ENCODE results near the gene SLC44A2. TPM values are rescaled to one million over a fixed set of nuclear protein-coding genes. Genes with fewer than 3 reads are reported as not detected.

The SLC44A2 gene
- total and polyA plus RNA-seq, 2 of the 8 experiments (the other 6 are each of a cell fraction or from before 2014, with no cell fraction given) = 105 to 120 TPM

GRCh38 chr19:10601999-10602329, 23.4 kb upstream of the SLC44A2 start:
- WGBS, 2 experiments (ENCODE audit: extremely low coverage in 1 of 2, insufficient coverage in 1 of 2, insufficient read length in 1 of 2, insufficient replicate concordance in 2 of 2, low coverage in 1 of 2, low lambda C conversion rate in 2 of 2, missing lambda C conversion rate in 1 of 2) = 25% methylated on average over 7 of the region's 7 CpGs; no CpG with 5 or more reads in 1 of the 2 experiments
- peak overlapping the region; percentile 51 to 80; a peak in 3 of 4 replicates for H3K4me2 ChIP-seq (ENCODE audit: insufficient read depth in 1 of 2, low read depth in 2 of 2, low read length in 2 of 2)
- peaks cover 6% of the 10 kb centered on the region for H3K79me1 ChIP-seq (ENCODE audit: low read depth, low read length)
- no peak overlapping the region for H3K4ac ChIP-seq (replicated peaks; ENCODE audit: insufficient read length, low read depth, low read length)
- no peak overlapping the region for H3K14ac ChIP-seq (ENCODE audit: insufficient read length)
- CTCF ChIA-PET (ENCODE audit: partially characterized antibody) = interaction anchor here (0.6 to 5.1 kb wide), 8 partner anchors 10 to 98 kb away, joined by 3 to 46 read pairs (median 3); no protein-coding TSS in a partner anchor
- H3K4me3 ChIP-seq (ENCODE audit: extremely low read depth in 1 of 4, insufficient read depth in 2 of 4, low read depth in 3 of 4, low read length in 4 of 4) = peak overlapping the region in 2 of 4 experiments; percentile 18 to 39; a peak in 2 of 8 replicates
- no peak overlapping the region for H3K18ac ChIP-seq (ENCODE audit: extremely low read depth, low read length)
- peaks cover 6% of the 10 kb centered on the region; the same call in 1 of the 2 replicates for H3K23me2 ChIP-seq (ENCODE audit: low read depth, low read length)
- no peaks in the 10 kb centered on the region for H3K9me3 ChIP-seq (ENCODE audit: insufficient read depth in 2 of 2, low read depth in 1 of 2, low read length in 1 of 2)
- no peak overlapping the region for H3K23ac ChIP-seq (ENCODE audit: insufficient read length)
- no peak overlapping the region for H2AFZ ChIP-seq (ENCODE audit: low read length)
- no peaks in the 10 kb centered on the region for H3K36me3 ChIP-seq (ENCODE audit: control insufficient read depth in 2 of 4, insufficient read depth in 4 of 4, low read length in 3 of 4)
- no peak overlapping the region for H2BK15ac ChIP-seq (ENCODE audit: low read length)
- peaks cover 0 to 11% (median 7%) of the 10 kb centered on the region in 4 experiments; a peak in 6 of 7 replicates for H3K4me1 ChIP-seq (replicated peaks in 1 of 4; ENCODE audit: control insufficient read depth in 3 of 4, insufficient read depth in 4 of 4, low read length in 3 of 4)
- H4K5ac ChIP-seq (ENCODE audit: insufficient read length, low read depth, low read length) = peak overlapping the region; percentile 27
- no peak overlapping the region for H4K8ac ChIP-seq (ENCODE audit: extremely low read depth, insufficient read depth, low read length)
- no peak overlapping the region for H4K91ac ChIP-seq (replicated peaks; ENCODE audit: insufficient read length, low read length)
- H3K79me2 ChIP-seq (ENCODE audit: control insufficient read depth in 1 of 2, insufficient read depth in 2 of 2, low read length in 2 of 2) = peaks cover 0 to 9% of the 10 kb centered on the region in 2 experiments; a peak in 1 of 4 replicates
- no peak overlapping the region for H2AK5ac ChIP-seq (ENCODE audit: low read depth, low read length)
- H3K27me3 ChIP-seq (replicated peaks in 1 of 4; ENCODE audit: control insufficient read depth in 3 of 4, extremely low read depth in 1 of 4, insufficient read depth in 3 of 4, low read length in 3 of 4) = no peaks in the 10 kb centered on the region
- no peak overlapping the region for H2BK120ac ChIP-seq (replicated peaks; ENCODE audit: low read depth, low read length)
- DNase-seq (ENCODE audit: low read depth in 1 of 2, low spot score in 2 of 2) = no peak
- no peak overlapping the region; the same call in 1 of the 2 replicates for H3K27ac ChIP-seq (ENCODE audit: low read depth, low read length)
- no peak overlapping the region for H2BK12ac ChIP-seq (ENCODE audit: low read depth, low read length)
- no peak overlapping the region for H2BK20ac ChIP-seq (ENCODE audit: low read length)
- FAIRE-seq = no peak
- H3K56ac ChIP-seq (replicated peaks; ENCODE audit: insufficient read length, low read depth, low read length) = no peak overlapping the region
- no peak overlapping the region for H2BK5ac ChIP-seq (ENCODE audit: low read depth, low read length)
- H3K9ac ChIP-seq (replicated peaks in 1 of 4; ENCODE audit: extremely low read depth in 1 of 4, low read depth in 3 of 4, low read length in 3 of 4) = no peak overlapping the region
- H4K20me1 ChIP-seq (replicated peaks in 1 of 2; ENCODE audit: control insufficient read depth in 1 of 2, insufficient read depth in 2 of 2, low read length in 2 of 2) = no peaks in the 10 kb centered on the region
- POLR2A ChIA-PET (ENCODE audit: partially characterized antibody) = interaction anchor here (0.6 to 4.4 kb wide), 12 partner anchors 10 to 149 kb away, joined by 3 to 26 read pairs (median 4); partner anchors contain the start of gene SLC44A2
- TF ChIP-seq PHF8 (conservative IDR thresholded peaks at IDR 0.05; ENCODE audit: low read depth, low read length) = no peak
- TF ChIP-seq, protein P1, sequence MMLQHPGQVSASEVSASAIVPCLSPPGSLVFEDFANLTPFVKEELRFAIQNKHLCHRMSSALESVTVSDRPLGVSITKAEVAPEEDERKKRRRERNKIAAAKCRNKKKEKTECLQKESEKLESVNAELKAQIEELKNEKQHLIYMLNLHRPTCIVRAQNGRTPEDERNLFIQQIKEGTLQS (IDR thresholded peaks at IDR 0.05; ENCODE audit: insufficient read depth, low read depth, low read length) = no peak
- no peak for TF ChIP-seq SIX5 (IDR thresholded peaks at IDR 0.05; ENCODE audit: low read depth, low read length)
- TF ChIP-seq TAF7 (optimal IDR thresholded peaks at IDR 0.05; ENCODE audit: borderline replicate concordance, low read depth, low read length) = no peak
- TF ChIP-seq MAFK (IDR thresholded peaks at IDR 0.05; ENCODE audit: low read depth, low read length) = no peak
- no peak for TF ChIP-seq POLR2AphosphoS5 (IDR thresholded peaks at IDR 0.05; ENCODE audit: low read depth, low read length)
- no peak for TF ChIP-seq SUZ12 (IDR thresholded peaks at IDR 0.05; ENCODE audit: low read length)
- TF ChIP-seq SP1 (IDR thresholded peaks at IDR 0.05; ENCODE audit: low read depth, low read length) = no peak
- TF ChIP-seq HDAC6 (IDR thresholded peaks at IDR 0.05; ENCODE audit: low read depth, low read length) = no peak
- no peak for TF ChIP-seq SRF (IDR thresholded peaks at IDR 0.05; ENCODE audit: low read depth, low read length)
- no peak for TF ChIP-seq POLR2A (IDR thresholded peaks at IDR 0.05; ENCODE audit: control extremely low read depth in 1 of 2, low read depth in 2 of 2, low read length in 2 of 2)
- TF ChIP-seq TBP (IDR thresholded peaks at IDR 0.05; ENCODE audit: low read depth, low read length) = no peak
- TF ChIP-seq CHD1 (IDR thresholded peaks at IDR 0.05; ENCODE audit: low read depth, low read length) = no peak

Data from H1 (cell line).